Measurements from ENCODE around the gene CCDC181. TPM values are rescaled to one million over a fixed set of nuclear protein-coding genes. Genes with fewer than 3 reads are reported as not detected.

CCDC181 gene
- not detected for total RNA-seq

GRCh38 chr1:169427081-169427641, at the start of gene CCDC181:
CCDC181 (minus strand) TSS chr1:169427474; CDS start chr1:169424927, 2,547 bp downstream.
- no peaks in the 10 kb centered on the region for H3K36me3 ChIP-seq
- peaks cover 14% of the 10 kb centered on the region for H3K27me3 ChIP-seq
- no peak within 1 kb of the TSS for H3K9ac ChIP-seq (ENCODE audit: low read depth in 2 of 2, low read length in 2 of 2)
- no peak within 1 kb of the TSS for H3K4me3 ChIP-seq
- no peaks in the 10 kb centered on the region for H3K4me1 ChIP-seq
- no peak for TF ChIP-seq CTCF (IDR thresholded peaks at IDR 0.05)
- H3K27ac ChIP-seq, result no peak within 1 kb of the TSS
- H3K9me3 ChIP-seq, result no peaks in the 10 kb centered on the region
- DNase-seq, result no peak
- intact Hi-C loops (cut with DNase I), result no loop called here

GRCh38 chr1:169475806-169476387, 48.6 kb upstream of the CCDC181 start:
- Histone ChIP-seq H3K4me1 (no peaks in the 10 kb centered on the region), H3K27me3 (no peaks in the 10 kb centered on the region), H3K27ac (no peak overlapping the region), H3K9ac (ENCODE audit: low read depth in 2 of 2, low read length in 2 of 2) (no peak overlapping the region), H3K36me3 (no peaks in the 10 kb centered on the region), H3K9me3 (no peaks in the 10 kb centered on the region), H3K4me3 (no peak overlapping the region)
- no peak for TF ChIP-seq CTCF (IDR thresholded peaks at IDR 0.05)
- intact Hi-C loops (cut with DNase I), result no loop called here
- no peak for DNase-seq

- no peak for TF ChIP-seq CTCF (IDR thresholded peaks at IDR 0.05)
These were observed 47.2 kb upstream of the CCDC181 start for GRCh38 chr1:169474302-169474995.

GRCh38 chr1:169473347-169473746, 46.1 kb upstream of the CCDC181 start:
- no peak for DNase-seq
- no peak overlapping the region for H3K9ac ChIP-seq (ENCODE audit: low read depth in 2 of 2, low read length in 2 of 2)
- no peak overlapping the region for H3K27ac ChIP-seq
- intact Hi-C loops (cut with DNase I), result no loop called here
- no peaks in the 10 kb centered on the region for H3K36me3 ChIP-seq
- no peak for TF ChIP-seq CTCF (IDR thresholded peaks at IDR 0.05)
- H3K9me3 ChIP-seq, result no peaks in the 10 kb centered on the region
- H3K4me3 ChIP-seq, result no peak overlapping the region
- H3K27me3 ChIP-seq, result no peaks in the 10 kb centered on the region
- H3K4me1 ChIP-seq, result no peaks in the 10 kb centered on the region

More at GRCh38 chr1:169474302-169474995, 47.2 kb upstream of the CCDC181 start:
- Histone ChIP-seq H3K27ac (no peak overlapping the region), H3K9ac (ENCODE audit: low read depth in 2 of 2, low read length in 2 of 2) (no peak overlapping the region), H3K4me1 (no peaks in the 10 kb centered on the region), H3K4me3 (no peak overlapping the region), H3K9me3 (no peaks in the 10 kb centered on the region), H3K27me3 (no peaks in the 10 kb centered on the region), H3K36me3 (no peaks in the 10 kb centered on the region)
- intact Hi-C loops (cut with DNase I), result no loop called here
- no peak for DNase-seq

GRCh38 chr1:169472738-169473137, 45.5 kb upstream of the CCDC181 start:
- intact Hi-C loops (cut with DNase I), result no loop called here
- Histone ChIP-seq H3K9me3 (no peaks in the 10 kb centered on the region), H3K27ac (no peak overlapping the region), H3K4me1 (no peaks in the 10 kb centered on the region), H3K36me3 (no peaks in the 10 kb centered on the region), H3K9ac (ENCODE audit: low read depth in 2 of 2, low read length in 2 of 2) (no peak overlapping the region), H3K27me3 (no peaks in the 10 kb centered on the region), H3K4me3 (no peak overlapping the region)
- no peak for TF ChIP-seq CTCF (IDR thresholded peaks at IDR 0.05)
- DNase-seq, result no peak
